ENCODE measurements around the gene GLIS1.

GRCh38 chr1:53665996-53666395, 73.0 kb downstream of the GLIS1 start:
- TF ChIP-seq POLR2A (IDR thresholded peaks at IDR 0.05; ENCODE audit: extremely low read depth, insufficient read length) = no peak
- no peak for TF ChIP-seq CTCF (IDR thresholded peaks at IDR 0.05; ENCODE audit: low read depth, low read length)
- TF ChIP-seq MAX (IDR thresholded peaks at IDR 0.05; ENCODE audit: low read depth, low read length) = no peak
- no peak for TF ChIP-seq MYC (IDR thresholded peaks at IDR 0.05; ENCODE audit: low read depth, low read length)

All from NB4 (cell line).